Type B pancreatic cell (in vitro differentiated cells): ENCODE measurements around the gene FAAH. TPM values are rescaled to one million over a fixed set of nuclear protein-coding genes. Genes with fewer than 3 reads are reported as not detected.

ENCODE experiments used
- DNase-seq: peaks from one replicate; pipeline ENCODE4 v3.0.0; 2021; ENCODE audit warnings: mixed read lengths; ENCODE audit not compliant: unreplicated experiment; ENCODE audit errors: extremely low spot score
- H3K27ac Mint-ChIP-seq: 2 replicates; pipeline ENCODE4 v1.8.0; 2021; ENCODE audit warnings: mild to moderate bottlenecking, mixed read lengths
- H3K27me3 Mint-ChIP-seq: 2 replicates; pipeline ENCODE4 v1.8.0; 2021; ENCODE audit warnings: mixed read lengths
- H3K36me3 Mint-ChIP-seq: 2 replicates; pipeline ENCODE4 v1.8.0; 2021; ENCODE audit warnings: mixed read lengths
- H3K4me1 Mint-ChIP-seq: one replicate; pipeline ENCODE4 v1.8.0; 2021; ENCODE audit warnings: mixed read lengths; ENCODE audit not compliant: unreplicated experiment
- H3K4me3 Mint-ChIP-seq: 2 replicates; pipeline ENCODE4 v1.8.0; 2021; ENCODE audit warnings: mild to moderate bottlenecking, mixed read lengths
- H3K9me3 Mint-ChIP-seq: 2 replicates; pipeline ENCODE4 v1.8.0; 2021; ENCODE audit warnings: mixed read lengths
- CTCF ChIP-seq: fragments of 200-600 bp; sonication (generic); conservative IDR thresholded peaks from 2 replicates; pipeline ENCODE4 v1.5.0; 2021; ENCODE audit warnings: antibody characterized with exemption, mild to moderate bottlenecking
- total RNA-seq: library from RNA; stranded (reverse); gene quantifications from 2 replicates; pipeline ENCODE4 v1.2.1, GENCODE V29; 2021; ENCODE audit warnings: low replicate concordance

Gene FAAH
- total RNA-seq, 1 donor from 2014 or later = 30.8 TPM

- peaks cover 62% of the 10 kb centered on the region for H3K27me3 Mint-ChIP-seq
- H3K4me3 Mint-ChIP-seq = no peak overlapping the region
- no peaks in the 10 kb centered on the region for H3K4me1 Mint-ChIP-seq
- DNase-seq = no peak
- H3K27ac Mint-ChIP-seq = no peak overlapping the region
- H3K9me3 Mint-ChIP-seq = no peaks in the 10 kb centered on the region
- H3K36me3 Mint-ChIP-seq = no peaks in the 10 kb centered on the region
- TF ChIP-seq CTCF = no peak
These were observed 38.7 kb downstream of the FAAH start for GRCh38 chr1:46432781-46433327.

DNA sequence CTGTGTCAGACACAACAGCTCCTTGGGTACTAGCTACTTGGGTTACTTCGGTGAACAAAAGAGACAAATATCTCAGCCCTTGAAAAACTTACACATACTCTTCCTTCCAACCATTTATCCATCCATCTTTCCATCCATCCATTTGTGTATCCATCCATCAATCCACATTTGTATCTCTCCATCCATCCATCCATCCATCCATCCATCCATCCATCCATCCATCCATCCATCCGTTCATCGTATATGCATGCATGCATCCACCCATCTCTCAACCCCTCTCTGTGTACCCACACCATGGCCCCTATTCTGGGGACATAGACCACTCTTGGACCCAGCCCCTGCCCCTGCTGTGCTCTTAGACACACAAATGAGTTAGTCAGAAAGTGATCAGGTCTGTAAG lies 40.2 kb downstream of the FAAH start:
- DNase-seq = no peak
- no peak overlapping the region for H3K27ac Mint-ChIP-seq
- no peaks in the 10 kb centered on the region for H3K36me3 Mint-ChIP-seq
- H3K4me1 Mint-ChIP-seq = no peaks in the 10 kb centered on the region
- H3K9me3 Mint-ChIP-seq = no peaks in the 10 kb centered on the region
- no peak overlapping the region for H3K4me3 Mint-ChIP-seq
- H3K27me3 Mint-ChIP-seq = peaks cover 61% of the 10 kb centered on the region
- no peak for TF ChIP-seq CTCF

DNA sequence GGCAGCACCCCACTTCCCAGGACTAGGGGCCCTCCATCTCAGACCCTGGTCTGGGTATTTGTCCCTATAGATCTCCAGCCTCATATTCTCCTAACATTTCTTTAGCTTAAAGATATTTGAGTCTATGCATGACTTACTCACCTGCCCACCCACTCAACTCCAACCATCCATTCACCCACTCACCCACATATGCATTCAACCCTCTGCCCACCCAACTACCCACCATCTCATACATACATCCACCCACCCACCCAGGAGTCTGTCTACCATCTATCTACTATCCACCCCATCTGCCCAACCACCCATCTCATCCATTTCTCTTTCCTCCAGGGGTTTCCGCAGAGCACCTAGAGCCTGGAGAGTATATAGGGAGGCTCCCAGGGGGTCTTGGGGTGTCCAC lies 42.7 kb downstream of the FAAH start:
- no peak for TF ChIP-seq CTCF
- H3K4me3 Mint-ChIP-seq = no peak overlapping the region
- H3K27me3 Mint-ChIP-seq = peaks cover 59% of the 10 kb centered on the region
- no peaks in the 10 kb centered on the region for H3K36me3 Mint-ChIP-seq
- DNase-seq = no peak
- H3K27ac Mint-ChIP-seq = no peak overlapping the region
- H3K9me3 Mint-ChIP-seq = no peaks in the 10 kb centered on the region
- no peaks in the 10 kb centered on the region for H3K4me1 Mint-ChIP-seq

DNA sequence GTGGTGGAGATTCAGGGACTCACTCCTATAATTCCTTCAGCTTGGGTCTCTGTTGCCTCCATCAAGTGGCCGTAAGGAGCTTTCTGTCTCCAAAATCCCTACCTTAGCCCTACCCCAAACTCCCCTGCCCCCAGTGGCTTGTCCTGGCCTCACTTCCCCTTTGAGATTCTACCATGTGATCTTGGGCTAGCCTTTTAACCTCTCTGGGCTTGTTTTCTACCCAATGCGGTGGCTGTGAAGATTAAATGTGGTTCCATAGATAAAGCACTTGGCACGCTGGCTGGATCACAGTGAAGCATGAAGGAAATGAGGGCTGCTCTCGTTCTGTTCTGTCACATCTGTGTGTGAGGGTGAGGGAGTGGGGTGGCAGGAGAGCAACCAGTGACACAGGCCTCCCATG lies 43.6 kb downstream of the FAAH start:
- DNase-seq = no peak
- H3K9me3 Mint-ChIP-seq = no peaks in the 10 kb centered on the region
- peaks cover 64% of the 10 kb centered on the region for H3K27me3 Mint-ChIP-seq
- H3K36me3 Mint-ChIP-seq = no peaks in the 10 kb centered on the region
- H3K4me3 Mint-ChIP-seq = no peak overlapping the region
- peaks cover 6% of the 10 kb centered on the region for H3K4me1 Mint-ChIP-seq
- no peak overlapping the region for H3K27ac Mint-ChIP-seq
- no peak for TF ChIP-seq CTCF

- Mint-ChIP-seq H3K36me3 (no peaks in the 10 kb centered on the region), H3K4me3 (no peak overlapping the region), H3K9me3 (no peaks in the 10 kb centered on the region), H3K4me1 (peaks cover 7% of the 10 kb centered on the region), H3K27me3 (peaks cover 62% of the 10 kb centered on the region), H3K27ac (no peak overlapping the region)
- no peak for TF ChIP-seq CTCF
- DNase-seq = no peak
These were observed 44.2 kb downstream of the FAAH start for GRCh38 chr1:46438346-46438745.

- H3K36me3 Mint-ChIP-seq = no peaks in the 10 kb centered on the region
- no peaks in the 10 kb centered on the region for H3K9me3 Mint-ChIP-seq
- no peak for DNase-seq
- peaks cover 65% of the 10 kb centered on the region for H3K27me3 Mint-ChIP-seq
- no peak for TF ChIP-seq CTCF
- H3K4me3 Mint-ChIP-seq = no peak overlapping the region
- H3K27ac Mint-ChIP-seq = no peak overlapping the region
- peaks cover 7% of the 10 kb centered on the region for H3K4me1 Mint-ChIP-seq
These were observed 46.4 kb downstream of the FAAH start for GRCh38 chr1:46440478-46440877.
